HepG2 (cell line): ENCODE measurements around the gene IFNLR1.

Source experiments
- ETV6 ChIP-seq: sonication (generic); formaldehyde crosslinking; conservative IDR thresholded peaks from 2 replicates; pipeline ENCODE4 v1.4.0; 2020; ENCODE audit warnings: missing genetic modification reagents
- SRF ChIP-seq: IDR thresholded peaks from 2 replicates; pipeline ENCODE4 v1.6.1; 2011; ENCODE audit warnings: mild to moderate bottlenecking, low read depth, low read length, moderate library complexity
- YY1 ChIP-seq: IDR thresholded peaks from 2 replicates; pipeline ENCODE4 v1.6.1; 2011; ENCODE audit warnings: low read length, low read depth, moderate library complexity, mild to moderate bottlenecking; ENCODE audit not compliant: insufficient read depth, insufficient replicate concordance

GRCh38 chr1:24114753-24115152 is 72.3 kb downstream of the IFNLR1 start:
- TF ChIP-seq SRF, result no peak
- no peak for TF ChIP-seq ETV6 (CRISPR knock-in tag)
- no peak for TF ChIP-seq YY1
